Measurements from ENCODE around the gene NUDCD3.

Gene NUDCD3

GRCh38 chr7:44477063-44477830, 13.2 kb downstream of the NUDCD3 start:
- H3K4me3 ChIP-seq (ENCODE audit: low read depth, low read length): no peak overlapping the region
- peak; percentile 100 for TF ChIP-seq CTCF (IDR thresholded peaks at IDR 0.05; ENCODE audit: low read depth, low read length, missing control alignments)
- DNase-seq (ENCODE audit: low read depth): peak; percentile 49

GRCh38 chr7:44476313-44476712, 14.1 kb downstream of the NUDCD3 start:
- no peak for DNase-seq (ENCODE audit: low read depth)
- TF ChIP-seq CTCF (IDR thresholded peaks at IDR 0.05; ENCODE audit: low read depth, low read length, missing control alignments): no peak

GRCh38 chr7:44473295-44473694, 17.2 kb downstream of the NUDCD3 start:
- no peak overlapping the region for H3K4me3 ChIP-seq (ENCODE audit: low read depth, low read length)
- no peak for TF ChIP-seq CTCF (IDR thresholded peaks at IDR 0.05; ENCODE audit: low read depth, low read length, missing control alignments)
- DNase-seq (ENCODE audit: low read depth): no peak

More at GRCh38 chr7:44476313-44476712, 14.1 kb downstream of the NUDCD3 start:
- no peak overlapping the region for H3K4me3 ChIP-seq (ENCODE audit: low read depth, low read length)

- no peak overlapping the region for H3K4me3 ChIP-seq (ENCODE audit: low read depth, low read length)
- no peak for TF ChIP-seq CTCF (IDR thresholded peaks at IDR 0.05; ENCODE audit: low read depth, low read length, missing control alignments)
- no peak for DNase-seq (ENCODE audit: low read depth)
Measured at GRCh38 chr7:44472843-44473242, 17.6 kb downstream of the NUDCD3 start.

- no peak overlapping the region for H3K4me3 ChIP-seq (ENCODE audit: low read depth, low read length)
- no peak for TF ChIP-seq CTCF (IDR thresholded peaks at IDR 0.05; ENCODE audit: low read depth, low read length, missing control alignments)
- DNase-seq (ENCODE audit: low read depth): no peak
Measured at GRCh38 chr7:44471850-44472249, 18.6 kb downstream of the NUDCD3 start.

GRCh38 chr7:44471436-44471835, 19.0 kb downstream of the NUDCD3 start:
- TF ChIP-seq CTCF (IDR thresholded peaks at IDR 0.05; ENCODE audit: low read depth, low read length, missing control alignments): no peak
- no peak overlapping the region for H3K4me3 ChIP-seq (ENCODE audit: low read depth, low read length)
- DNase-seq (ENCODE audit: low read depth): no peak
